HepG2 (cell line): Measurements from ENCODE around the gene TSHZ2. TPM values are rescaled to one million over a fixed set of nuclear protein-coding genes. Genes with fewer than 3 reads are reported as not detected.

Source experiments
- ATAC-seq: fragments of 200-7000 bp; cut with Tn5 transposase; 3 replicates; pipeline ENCODE4 v1.9.1; 2020; ENCODE audit warnings: mild to moderate bottlenecking, moderate library complexity
- BruUV-seq: library from RNA; stranded (reverse); fragments of 400-500 nt; replicated peaks from 2 replicates; lab custom pipeline; 2021; lab: Mats Ljungman, UMichigan
- CTCF ChIA-PET: fragments of 300-600 bp; formaldehyde crosslinking; extraction: SDS; loops from one replicate; lab custom pipeline; 2021; ENCODE audit warnings: low total read pairs, inconsistent platforms, low intra/inter-chr PET ratio; lab: Yijun Ruan, JAX
- POLR2A ChIA-PET: fragments of 350-600 bp; sonication (Branson Sonifier 250); formaldehyde crosslinking; loops from one replicate; lab custom pipeline; 2020; ENCODE audit warnings: antibody characterized with exemption, inconsistent platforms; lab: Yijun Ruan, JAX
- DNase-seq: peaks from one replicate; pipeline ENCODE4 v3.0.0-alpha.2; 2015; ENCODE audit warnings: low spot score
- FAIRE-seq: peaks from 3 replicates; lab custom pipeline; 2011; peaks lifted over from hg19 to GRCh38; lab: Jason Lieb, UNC
- H2AFZ ChIP-seq: one replicate; pipeline ENCODE4 v1.6.1; 2011; ENCODE audit warnings: low read length, inconsistent platforms
- H3K27ac ChIP-seq: fragments of 300-600 bp; 3 replicates; pipeline ENCODE4 v1.8.0; 2011; ENCODE audit warnings: mixed run types, mild to moderate bottlenecking, mixed read lengths, low read length, inconsistent platforms; ENCODE audit not compliant: insufficient read depth; ENCODE audit errors: extremely low read length
- H3K27me3 ChIP-seq, 2 experiments: fragments of 200-600 bp in 1 of 2; 2 replicates in 1 of 2; 3 replicates in 1 of 2; pipeline versions ENCODE4 v1.6.0 to v1.8.0; 2011; ENCODE audit warnings: low read length in 2 of 2, mild to moderate bottlenecking in 2 of 2, moderate library complexity in 2 of 2, inconsistent platforms in 1 of 2; ENCODE audit not compliant: insufficient read depth in 2 of 2, control insufficient read depth in 1 of 2
- H3K36me3 ChIP-seq, 2 experiments: fragments of 200-600 bp in 1 of 2; replicated peaks in 1 of 2; 2 replicates in 1 of 2; 3 replicates in 1 of 2; pipeline versions ENCODE4 v1.5.1 to v1.8.0; 2011; ENCODE audit warnings: low read length in 2 of 2, inconsistent platforms in 1 of 2; ENCODE audit not compliant: insufficient read depth in 2 of 2, control insufficient read depth in 1 of 2
- H3K4me1 ChIP-seq: 2 replicates; pipeline ENCODE4 v1.5.1; 2012; ENCODE audit warnings: low read length, inconsistent platforms; ENCODE audit not compliant: insufficient read depth
- H3K4me2 ChIP-seq: 2 replicates; pipeline ENCODE4 v1.6.0; 2011; ENCODE audit warnings: low read depth, low read length, inconsistent platforms
- H3K4me3 ChIP-seq, 3 experiments: fragments of 200-600 bp in 1 of 3; sonication (generic), shearing (Covaris generic) in 1 of 3; replicated peaks in 1 of 3; 2 replicates each; pipeline ENCODE4 v1.5.1; 2011 to 2016; ENCODE audit warnings: low read length in 3 of 3, inconsistent platforms in 2 of 3, low read depth in 2 of 3, mild to moderate bottlenecking in 2 of 3, control low read depth in 1 of 3, mixed read lengths in 1 of 3; ENCODE audit not compliant: insufficient read depth in 1 of 3
- H3K79me2 ChIP-seq: one replicate; pipeline ENCODE4 v1.6.1; 2011; ENCODE audit warnings: low read length, inconsistent platforms; ENCODE audit not compliant: insufficient read depth
- H3K9ac ChIP-seq: 2 replicates; pipeline ENCODE4 v1.6.0; 2011; ENCODE audit warnings: mild to moderate bottlenecking, low read depth, low read length, inconsistent platforms; ENCODE audit not compliant: insufficient read depth
- H3K9me3 ChIP-seq: 2 replicates; pipeline ENCODE4 v1.5.1; 2012; ENCODE audit warnings: mild to moderate bottlenecking, low read length
- H4K20me1 ChIP-seq: 2 replicates; pipeline ENCODE4 v1.6.0; 2011; ENCODE audit warnings: inconsistent platforms, mild to moderate bottlenecking, low read length, moderate library complexity; ENCODE audit not compliant: insufficient read depth
- ATF5 ChIP-seq: sonication (generic); formaldehyde crosslinking; IDR thresholded peaks from 2 replicates; pipeline ENCODE4 v1.4.0; 2020; ENCODE audit warnings: mild to moderate bottlenecking, low read depth, missing genetic modification reagents
- KDM6A ChIP-seq: IDR thresholded peaks from 2 replicates; pipeline ENCODE4 v1.6.1; 2016; ENCODE audit warnings: low read depth
- KLF6 ChIP-seq: IDR thresholded peaks from 2 replicates; pipeline ENCODE4 v1.8.0; 2016; ENCODE audit warnings: missing biosample characterization, missing genetic modification reagents
- MNT ChIP-seq: fragments of 450-650 bp; IDR thresholded peaks from 2 replicates; pipeline ENCODE4 v1.6.1; 2016
- POGZ ChIP-seq: sonication (generic); formaldehyde crosslinking; IDR thresholded peaks from 2 replicates; pipeline ENCODE4 v1.4.0; 2020; ENCODE audit warnings: mild to moderate bottlenecking, missing genetic modification reagents
- RELA ChIP-seq: sonication (generic); formaldehyde crosslinking; IDR thresholded peaks from 2 replicates; pipeline ENCODE4 v1.4.0; 2020; ENCODE audit warnings: missing genetic modification reagents
- SRSF4 ChIP-seq: fragments of 200-400 bp; formaldehyde crosslinking; IDR thresholded peaks from one replicate; pipeline ENCODE4 v1.6.1; 2018; ENCODE audit warnings: mild to moderate bottlenecking, low read depth, low read length, moderate library complexity; ENCODE audit not compliant: poor library complexity, severe bottlenecking
- STAT5B ChIP-seq: sonication (generic); formaldehyde crosslinking; IDR thresholded peaks from 2 replicates; pipeline ENCODE4 v1.4.0; 2020; ENCODE audit warnings: missing genetic modification reagents
- ZBTB39 ChIP-seq: sonication (generic); formaldehyde crosslinking; IDR thresholded peaks from 2 replicates; pipeline ENCODE4 v1.5.0; 2020; ENCODE audit warnings: missing genetic modification reagents
- ZBTB8A ChIP-seq: sonication (generic); formaldehyde crosslinking; IDR thresholded peaks from 2 replicates; pipeline ENCODE4 v1.4.0; 2020; ENCODE audit warnings: mild to moderate bottlenecking, low read depth, missing genetic modification reagents, borderline replicate concordance
- ZNF235 ChIP-seq: sonication (generic); formaldehyde crosslinking; IDR thresholded peaks from 2 replicates; pipeline ENCODE4 v1.8.1; 2023; ENCODE audit warnings: mild to moderate bottlenecking, missing genetic modification reagents, borderline replicate concordance
- ZNF674 ChIP-seq: sonication (generic); formaldehyde crosslinking; IDR thresholded peaks from 2 replicates; pipeline ENCODE4 v1.5.0; 2020; ENCODE audit warnings: low read depth, mild to moderate bottlenecking, missing genetic modification reagents
- ZNF784 ChIP-seq: sonication (generic); formaldehyde crosslinking; IDR thresholded peaks from 2 replicates; pipeline ENCODE4 v1.5.1; 2020; ENCODE audit warnings: missing genetic modification reagents, mild to moderate bottlenecking, borderline replicate concordance
- WGBS: methylation state at CpG from one replicate; pipeline ENCODE4 v1.1.6; 2017; ENCODE audit warnings: low lambda C conversion rate; 5-methylcytosine and 5-hydroxymethylcytosine counted together
- in situ Hi-C: cut with HindIII; loops from 2 replicates; pipeline ENCODE4 v1.10.0; 2017; ENCODE audit warnings: low pct_unique_long_range_greater_than_20kb; ENCODE audit not compliant: extremely low pct_ligation_motif_present
- intact Hi-C: fragments of 100-400 bp; cut with micrococcal nuclease; formaldehyde crosslinking; loops from one replicate; pipeline ENCODE4 v1.10.0; 2022; ENCODE audit not compliant: unreplicated experiment
- polyA plus RNA-seq, 8 experiments: library from polyadenylated mRNA; depleted of rRNA in 3 of 8; stranded (reverse) in 7 of 8; unstranded in 1 of 8; fragments of >200 nt; fragmentation: Illumina TruSeq in 4 of 8; extraction: Trizol in 4 of 8; gene quantifications; 2 replicates each; pipeline versions ENCODE4 v1.2.1 to v1.2.3, GENCODE V29; 2011 to 2016; ENCODE audit warnings: low read depth in 4 of 8, missing spikeins in 1 of 8, mixed read lengths in 1 of 8; ENCODE audit not compliant: insufficient read depth in 1 of 8
- total RNA-seq, 5 experiments: library from RNA; depleted of rRNA; stranded (reverse); fragments of >200 nt; fragmentation: Illumina TruSeq; extraction: Trizol; gene quantifications; 2 replicates each; pipeline ENCODE4 v1.2.3, GENCODE V29; 2016; ENCODE audit warnings: low read depth in 1 of 5

Gene TSHZ2
- total and polyA plus RNA-seq, 2 of the 13 experiments (the other 11 are each of a cell fraction or from before 2014, with no cell fraction given) = 0.01 TPM; not detected in 1

- TF ChIP-seq ZNF784 (CRISPR knock-in tag) (no peak), ZNF674 (CRISPR knock-in tag) (no peak)
- TF ChIP-seq, all 625 proteins: peak for 0
These were observed 15.1 kb downstream of the TSHZ2 start (continued) for GRCh38 chr20:52987295-52987694.

GRCh38 chr20:52991830-52992229 lies 19.7 kb downstream of the TSHZ2 start:
- Histone ChIP-seq H3K27ac (no peak overlapping the region), H3K9me3 (no peaks in the 10 kb centered on the region), H3K36me3 (no peaks in the 10 kb centered on the region), H4K20me1 (no peaks in the 10 kb centered on the region), H2AFZ (no peak overlapping the region), H3K9ac (no peak overlapping the region), H3K4me1 (no peaks in the 10 kb centered on the region), H3K79me2 (no peaks in the 10 kb centered on the region), H3K27me3 (no peaks in the 10 kb centered on the region), H3K4me3 (no peak overlapping the region), H3K4me2 (no peak overlapping the region)
- ChIA-PET CTCF (no interaction called here), POLR2A (no interaction called here)
- intact Hi-C loops (no loop called here), in situ Hi-C loops (no loop called here)
- FAIRE-seq (no peak), DNase-seq (no peak), ATAC-seq (no peak; the same call in 2 of the 3 replicates)
- WGBS = 22% methylated on average over 4 of the region's 4 CpGs
- TF ChIP-seq SRSF4 = no peak
- TF ChIP-seq STAT5B (CRISPR knock-in tag) = no peak
- TF ChIP-seq KLF6 (CRISPR knock-in tag) = no peak
- TF ChIP-seq KDM6A = no peak
- no peak for TF ChIP-seq ZNF235 (CRISPR knock-in tag)
- TF ChIP-seq MNT = no peak
- TF ChIP-seq POGZ (CRISPR knock-in tag) = no peak
- no peak for TF ChIP-seq ZBTB39
- no peak for TF ChIP-seq RELA (CRISPR knock-in tag)
- no peak for TF ChIP-seq ATF5 (CRISPR knock-in tag)
- TF ChIP-seq ZBTB8A = no peak
- no TSS peak for BruUV-seq
